Endodermal cell (in vitro differentiated cells): Measurements from ENCODE around the gene PLEKHB2. TPM values are rescaled to one million over a fixed set of nuclear protein-coding genes. Genes with fewer than 3 reads are reported as not detected.

Experiments used
- DNase-seq: peaks from one replicate; pipeline ENCODE4 v3.0.0-alpha.2; 2017
- H3K27ac ChIP-seq: 2 replicates; pipeline ENCODE4 v1.5.1; 2013; ENCODE audit warnings: mild to moderate bottlenecking, low read depth, low read length, moderate library complexity
- H3K27me3 ChIP-seq: 2 replicates; pipeline ENCODE4 v1.6.1; 2013; ENCODE audit warnings: mild to moderate bottlenecking, low read length, moderate library complexity; ENCODE audit not compliant: insufficient read depth, control insufficient read depth, poor library complexity, severe bottlenecking
- H3K36me3 ChIP-seq: 2 replicates; pipeline ENCODE4 v1.7.0; 2013; ENCODE audit warnings: mild to moderate bottlenecking, low read length, moderate library complexity; ENCODE audit not compliant: control insufficient read depth, insufficient read depth
- H3K4me1 ChIP-seq: one replicate; pipeline ENCODE4 v1.7.0; 2013; ENCODE audit warnings: low read length; ENCODE audit not compliant: control insufficient read depth, insufficient read depth
- H3K4me3 ChIP-seq: 2 replicates; pipeline ENCODE4 v1.5.1; 2013; ENCODE audit warnings: mild to moderate bottlenecking, low read length, moderate library complexity
- H3K9ac ChIP-seq: 2 replicates; pipeline ENCODE4 v1.6.1; 2013; ENCODE audit warnings: mild to moderate bottlenecking, low read length, moderate library complexity; ENCODE audit not compliant: poor library complexity, severe bottlenecking; ENCODE audit errors: extremely low read depth
- H3K9me3 ChIP-seq: 2 replicates; pipeline ENCODE4 v1.6.1; 2013; ENCODE audit warnings: mild to moderate bottlenecking, low read length, moderate library complexity; ENCODE audit not compliant: control insufficient read depth
- H3K27ac Mint-ChIP-seq: 2 replicates; pipeline ENCODE4 v1.8.0; 2020; ENCODE audit warnings: mixed read lengths
- H3K27me3 Mint-ChIP-seq: 2 replicates; pipeline ENCODE4 v1.8.0; 2021; ENCODE audit warnings: mild to moderate bottlenecking, mixed read lengths; ENCODE audit not compliant: insufficient read depth
- H3K36me3 Mint-ChIP-seq: 2 replicates; pipeline ENCODE4 v1.8.0; 2020; ENCODE audit warnings: low read depth, mixed read lengths
- H3K4me1 Mint-ChIP-seq: 2 replicates; pipeline ENCODE4 v1.8.0; 2020; ENCODE audit warnings: mixed read lengths
- H3K4me3 Mint-ChIP-seq: 2 replicates; pipeline ENCODE4 v1.8.0; 2020; ENCODE audit warnings: mild to moderate bottlenecking, moderate library complexity, mixed read lengths
- H3K9me3 Mint-ChIP-seq: 2 replicates; pipeline ENCODE4 v1.8.0; 2020; ENCODE audit warnings: mild to moderate bottlenecking, mixed read lengths
- CTCF ChIP-seq: fragments of 200-600 bp; sonication (generic); conservative IDR thresholded peaks from 2 replicates; pipeline ENCODE4 v1.5.0; 2021; ENCODE audit warnings: antibody characterized with exemption, mild to moderate bottlenecking
- WGBS, 2 experiments: methylation state at CpG; one replicate each; pipeline versions ENCODE4 v1.1.5 to v1.1.7; 2013; ENCODE audit warnings: missing lambda C conversion rate in 2 of 2, mixed read lengths in 1 of 2; ENCODE audit not compliant: insufficient coverage in 1 of 2, insufficient read length in 1 of 2; 5-methylcytosine and 5-hydroxymethylcytosine counted together
- total RNA-seq, 2 donors: library from RNA; stranded (reverse); fragmentation: NEBNext Ultra II Directional in 1 of 2; extraction: Animal tissue kit (Norgen Biotek cat#: 25700) in 1 of 2; gene quantifications; 2 replicates in 1 of 2; 3 replicates in 1 of 2; pipeline ENCODE4 v1.2.1, GENCODE V29; 2021

PLEKHB2 gene
- total RNA-seq, 2 donors from 2014 or later = 66.7 to 68.6 TPM

- Mint-ChIP-seq H3K4me3 (no peak overlapping the region), H3K4me1 (peaks cover 4% of the 10 kb centered on the region), H3K9me3 (no peaks in the 10 kb centered on the region), H3K27ac (no peak overlapping the region), H3K36me3 (peaks cover 37% of the 10 kb centered on the region), H3K27me3 (no peaks in the 10 kb centered on the region)
- no peaks in the 10 kb centered on the region for H3K9me3 ChIP-seq
- no peaks in the 10 kb centered on the region for H3K4me1 ChIP-seq
- H3K27ac ChIP-seq = no peak overlapping the region
- 74 to 77% methylated on average over 3 to 7 of the region's 7 CpGs for WGBS, 2 experiments
- peak; percentile 68 for DNase-seq
- no peak overlapping the region for H3K4me3 ChIP-seq
- peak; percentile 43 for TF ChIP-seq CTCF
- no peak overlapping the region for H3K9ac ChIP-seq
- H3K36me3 ChIP-seq = peaks cover 40% of the 10 kb centered on the region
- H3K27me3 ChIP-seq = no peaks in the 10 kb centered on the region
These were observed 46.9 kb downstream of the PLEKHB2 start for GRCh38 chr2:131152074-131152473.

GRCh38 chr2:131153529-131153928, 48.4 kb downstream of the PLEKHB2 start:
- TF ChIP-seq CTCF = no peak
- Histone ChIP-seq H3K36me3 (peaks cover 27% of the 10 kb centered on the region), H3K9ac (no peak overlapping the region), H3K4me3 (no peak overlapping the region), H3K9me3 (no peaks in the 10 kb centered on the region), H3K4me1 (no peaks in the 10 kb centered on the region), H3K27me3 (no peaks in the 10 kb centered on the region), H3K27ac (no peak overlapping the region)
- WGBS, 2 experiments = 72 to 91% methylated on average over 4 of the region's 4 CpGs
- Mint-ChIP-seq H3K36me3 (peaks cover 25% of the 10 kb centered on the region), H3K4me3 (no peak overlapping the region), H3K9me3 (no peaks in the 10 kb centered on the region), H3K27me3 (no peaks in the 10 kb centered on the region), H3K27ac (no peak overlapping the region), H3K4me1 (peaks cover 4% of the 10 kb centered on the region)
- no peak for DNase-seq

GRCh38 chr2:131154071-131154531, 49.0 kb downstream of the PLEKHB2 start:
- no peak overlapping the region for H3K27ac Mint-ChIP-seq
- H3K4me3 Mint-ChIP-seq = no peak overlapping the region
- H3K4me1 ChIP-seq = no peaks in the 10 kb centered on the region
- no peak overlapping the region for H3K9ac ChIP-seq
- 38 to 41% methylated on average over 6 to 10 of the region's 10 CpGs for WGBS, 2 experiments
- peaks cover 21% of the 10 kb centered on the region for H3K36me3 ChIP-seq
- no peaks in the 10 kb centered on the region for H3K27me3 Mint-ChIP-seq
- H3K27ac ChIP-seq = no peak overlapping the region
- H3K9me3 ChIP-seq = no peaks in the 10 kb centered on the region
- H3K27me3 ChIP-seq = no peaks in the 10 kb centered on the region
- peak; percentile 91 for DNase-seq
- H3K9me3 Mint-ChIP-seq = no peaks in the 10 kb centered on the region
- H3K36me3 Mint-ChIP-seq = peaks cover 20% of the 10 kb centered on the region
- peaks cover 4% of the 10 kb centered on the region for H3K4me1 Mint-ChIP-seq
- no peak overlapping the region for H3K4me3 ChIP-seq
- peak; percentile 90 for TF ChIP-seq CTCF
